Measurements from ENCODE around the gene LSR. TPM values are rescaled to one million over a fixed set of nuclear protein-coding genes. Genes with fewer than 3 reads are reported as not detected.

The LSR gene
- total RNA-seq, 2 donors from 2014 or later = 67.5 to 80.1 TPM

DNA sequence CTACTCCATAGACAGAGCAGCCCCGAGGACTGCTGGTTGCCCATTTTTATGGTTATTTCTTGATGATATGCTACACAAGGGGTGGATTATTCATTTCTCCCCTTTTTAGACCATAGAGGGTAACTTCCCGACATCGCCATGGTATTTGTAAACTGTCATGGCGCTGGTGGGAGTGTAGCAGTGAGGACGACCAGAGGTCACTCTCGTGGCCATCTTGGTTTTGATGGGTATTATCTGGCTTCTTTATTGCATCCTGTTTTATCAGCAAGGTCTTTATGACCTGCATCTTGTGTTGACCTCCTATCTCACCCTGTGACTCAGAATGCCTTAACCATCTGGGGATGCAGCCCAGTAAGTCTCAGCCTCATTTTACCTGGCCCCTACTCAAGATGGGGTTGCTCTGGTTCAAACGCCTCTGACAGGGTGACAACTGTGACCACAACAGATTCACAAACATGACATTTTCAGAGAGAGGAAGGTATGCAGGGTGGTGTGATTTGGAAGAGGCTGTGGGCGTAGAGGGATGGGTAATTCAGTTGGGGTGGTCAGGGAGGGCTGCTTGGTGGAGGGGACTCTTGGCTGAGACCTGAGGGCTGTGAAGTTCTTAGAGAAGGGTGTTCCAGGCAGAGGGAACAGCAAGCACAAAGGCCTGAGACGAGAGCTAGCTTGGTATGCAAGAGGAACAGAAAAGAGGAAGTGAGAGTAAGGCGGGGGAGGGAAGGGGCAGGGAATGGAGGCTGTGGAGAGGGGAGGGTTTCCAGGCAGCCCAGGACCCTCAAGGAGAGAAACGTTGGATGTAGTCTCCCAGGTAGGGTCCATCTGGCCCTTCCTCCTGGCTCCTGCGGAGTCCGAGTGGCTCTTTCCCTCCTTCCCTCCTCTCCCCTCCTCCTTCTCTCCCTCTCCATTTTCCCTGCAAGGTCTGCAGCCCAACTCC is 43.7 kb upstream of the LSR start:
- no peak for ATAC-seq
- Histone ChIP-seq H3K4me3 (no peak overlapping the region), H3K27me3 (no peaks in the 10 kb centered on the region), H3K4me1 (peaks cover 11% of the 10 kb centered on the region), H3K27ac (no peak overlapping the region), H3K9me3 (no peaks in the 10 kb centered on the region), H3K36me3 (replicated peaks in 1 of 2; ENCODE audit: insufficient read depth in 1 of 2, low read depth in 2 of 2) (no peaks in the 10 kb centered on the region)
- intact Hi-C loops (cut with DNase I) = no loop called here
- no peak for TF ChIP-seq POLR2A (IDR thresholded peaks at IDR 0.05)
- TF ChIP-seq, protein P1, sequence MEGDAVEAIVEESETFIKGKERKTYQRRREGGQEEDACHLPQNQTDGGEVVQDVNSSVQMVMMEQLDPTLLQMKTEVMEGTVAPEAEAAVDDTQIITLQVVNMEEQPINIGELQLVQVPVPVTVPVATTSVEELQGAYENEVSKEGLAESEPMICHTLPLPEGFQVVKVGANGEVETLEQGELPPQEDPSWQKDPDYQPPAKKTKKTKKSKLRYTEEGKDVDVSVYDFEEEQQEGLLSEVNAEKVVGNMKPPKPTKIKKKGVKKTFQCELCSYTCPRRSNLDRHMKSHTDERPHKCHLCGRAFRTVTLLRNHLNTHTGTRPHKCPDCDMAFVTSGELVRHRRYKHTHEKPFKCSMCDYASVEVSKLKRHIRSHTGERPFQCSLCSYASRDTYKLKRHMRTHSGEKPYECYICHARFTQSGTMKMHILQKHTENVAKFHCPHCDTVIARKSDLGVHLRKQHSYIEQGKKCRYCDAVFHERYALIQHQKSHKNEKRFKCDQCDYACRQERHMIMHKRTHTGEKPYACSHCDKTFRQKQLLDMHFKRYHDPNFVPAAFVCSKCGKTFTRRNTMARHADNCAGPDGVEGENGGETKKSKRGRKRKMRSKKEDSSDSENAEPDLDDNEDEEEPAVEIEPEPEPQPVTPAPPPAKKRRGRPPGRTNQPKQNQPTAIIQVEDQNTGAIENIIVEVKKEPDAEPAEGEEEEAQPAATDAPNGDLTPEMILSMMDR (IDR thresholded peaks at IDR 0.05) = no peak
- 61 to 70% methylated on average over 13 of the region's 13 CpGs for WGBS, 2 donors
- peak in 1 of 4 donors; percentile 49 for DNase-seq

- Histone ChIP-seq H3K27ac (no peak overlapping the region), H3K4me1 (peaks cover 11% of the 10 kb centered on the region), H3K4me3 (no peak overlapping the region), H3K36me3 (replicated peaks in 1 of 2; ENCODE audit: insufficient read depth in 1 of 2, low read depth in 2 of 2) (no peaks in the 10 kb centered on the region), H3K27me3 (no peaks in the 10 kb centered on the region), H3K9me3 (no peaks in the 10 kb centered on the region)
- WGBS, 2 donors = 20 to 21% methylated on average over 6 of the region's 6 CpGs
- ATAC-seq = peak; percentile 21
- DNase-seq = no peak
- TF ChIP-seq, protein P1 (IDR thresholded peaks at IDR 0.05) = no peak
- TF ChIP-seq POLR2A (IDR thresholded peaks at IDR 0.05) = no peak
- intact Hi-C loops (cut with DNase I) = no loop called here
These were observed 43.0 kb upstream of the LSR start for GRCh38 chr19:35205733-35206323.

DNA sequence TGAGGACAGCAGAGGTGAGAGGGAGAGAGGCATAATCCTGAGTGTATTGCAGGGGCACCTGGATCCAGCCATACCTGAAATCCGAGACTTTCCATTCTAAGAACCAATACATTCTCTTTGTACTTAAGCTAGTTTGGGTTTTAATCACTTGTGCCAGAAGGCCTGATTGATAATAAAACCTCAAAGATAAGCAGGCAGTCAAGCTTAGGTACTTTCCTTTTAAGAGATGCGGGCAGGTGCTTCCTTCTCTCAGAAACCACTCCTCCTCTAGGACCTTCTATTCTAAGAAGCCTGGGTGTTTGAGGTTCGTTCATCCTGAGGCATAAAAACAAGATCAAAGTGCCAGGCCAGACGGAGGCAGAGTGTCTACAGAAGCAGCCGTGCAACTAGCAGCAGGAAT is 42.4 kb upstream of the LSR start:
- TF ChIP-seq POLR2A (IDR thresholded peaks at IDR 0.05) = no peak
- TF ChIP-seq, protein P1 (IDR thresholded peaks at IDR 0.05) = no peak
- 55 to 69% methylated on average over 5 of the region's 5 CpGs for WGBS, 2 donors
- H3K27ac ChIP-seq = no peak overlapping the region
- H3K27me3 ChIP-seq = no peaks in the 10 kb centered on the region
- H3K4me1 ChIP-seq = peaks cover 11% of the 10 kb centered on the region
- intact Hi-C loops (cut with DNase I) = no loop called here
- no peak overlapping the region for H3K4me3 ChIP-seq
- DNase-seq (no peak), ATAC-seq (no peak)
- no peaks in the 10 kb centered on the region for H3K36me3 ChIP-seq (replicated peaks in 1 of 2; ENCODE audit: insufficient read depth in 1 of 2, low read depth in 2 of 2)
- H3K9me3 ChIP-seq = no peaks in the 10 kb centered on the region

DNA sequence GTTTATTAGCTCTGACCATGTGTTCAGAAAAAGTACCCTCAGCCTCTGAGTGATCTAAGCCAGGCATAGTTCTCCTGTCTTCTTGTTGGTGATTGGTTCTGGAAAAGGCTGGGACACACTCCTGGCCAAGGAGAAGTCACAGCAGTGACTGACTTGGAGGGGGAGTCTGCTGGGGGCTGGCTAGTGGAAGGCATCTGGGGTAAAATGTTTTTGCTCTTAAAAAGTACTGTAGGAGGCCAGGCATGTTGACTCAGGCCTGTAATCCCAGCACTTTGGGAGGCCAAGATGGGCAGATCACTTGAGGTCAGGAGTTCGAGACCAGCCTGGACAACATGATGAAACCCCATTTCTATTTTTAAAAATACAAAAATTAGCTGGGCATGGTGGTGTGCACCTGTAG is 41.9 kb upstream of the LSR start:
- Histone ChIP-seq H3K4me3 (no peak overlapping the region), H3K27me3 (no peaks in the 10 kb centered on the region), H3K36me3 (replicated peaks in 1 of 2; ENCODE audit: insufficient read depth in 1 of 2, low read depth in 2 of 2) (no peaks in the 10 kb centered on the region), H3K27ac (no peak overlapping the region), H3K4me1 (peaks cover 11% of the 10 kb centered on the region), H3K9me3 (no peaks in the 10 kb centered on the region)
- WGBS, 2 donors = 95 to 100% methylated on average over 1 of the region's 1 CpG
- DNase-seq (no peak), ATAC-seq (no peak)
- no peak for TF ChIP-seq POLR2A (IDR thresholded peaks at IDR 0.05)
- TF ChIP-seq, protein P1 (IDR thresholded peaks at IDR 0.05) = no peak
- intact Hi-C loops (cut with DNase I) = no loop called here

All from body of pancreas (tissue), 4 donors.